A172 (cell line): ENCODE measurements around the gene L3MBTL4. TPM values are rescaled to one million over a fixed set of nuclear protein-coding genes. Genes with fewer than 3 reads are reported as not detected.
"Not testable (repeated sequence)": the region's sequence is repeated elsewhere in the genome, so short reads cannot be mapped to it uniquely, and the experiment has no call there.

ENCODE experiments used
- DNase-seq: peaks from one replicate; pipeline ENCODE4 v3.0.0-alpha.2; 2015; ENCODE audit warnings: low spot score
- total RNA-seq: library from RNA; depleted of rRNA; stranded (reverse); fragments of >200 nt; shearing (Covaris generic); gene quantifications from 2 replicates; pipeline ENCODE4 v1.2.3, GENCODE V29; 2014; rRNA removed

The L3MBTL4 gene
- not detected in 2 replicates for total RNA-seq

DNA sequence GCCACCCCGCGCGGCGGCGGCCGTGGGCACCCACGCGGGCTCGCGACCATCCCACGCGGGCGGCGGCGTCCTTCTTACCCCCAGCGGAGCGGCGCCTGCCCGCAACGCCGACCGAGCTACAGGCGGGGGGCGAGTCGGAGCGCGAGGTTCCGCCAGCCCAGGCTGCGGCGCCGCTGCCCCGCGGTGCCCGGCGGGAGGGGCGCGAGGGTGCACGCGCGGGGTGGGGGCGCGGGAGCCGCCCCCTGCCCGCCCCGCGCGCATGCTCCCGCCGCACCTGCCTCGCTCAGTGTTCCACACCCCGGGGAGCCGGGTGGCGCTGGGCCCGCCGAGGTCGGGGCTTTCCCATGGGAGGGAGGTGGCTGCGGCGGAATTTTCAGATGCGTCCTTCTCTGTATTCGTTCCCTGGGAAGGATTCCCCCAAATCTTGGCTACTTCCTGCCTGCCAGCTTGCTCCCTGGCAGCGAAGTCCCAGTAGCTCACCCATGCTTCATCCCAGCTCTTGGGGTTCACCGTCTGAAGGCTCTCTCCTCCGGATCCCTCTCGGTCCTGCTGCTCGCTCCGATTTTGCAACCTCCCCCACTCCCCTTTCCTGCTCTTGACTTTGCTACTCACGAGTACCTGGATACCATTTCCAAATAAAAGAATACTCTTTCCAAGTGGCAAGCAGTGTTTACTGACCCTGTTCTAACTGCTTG, at the start of gene L3MBTL4:
Gene L3MBTL4, minus strand, starts transcription at position 189 of the 695 bp plus-strand sequence. CDS start 103,286 bp downstream, outside the sequence.
- no peak for DNase-seq

DNA sequence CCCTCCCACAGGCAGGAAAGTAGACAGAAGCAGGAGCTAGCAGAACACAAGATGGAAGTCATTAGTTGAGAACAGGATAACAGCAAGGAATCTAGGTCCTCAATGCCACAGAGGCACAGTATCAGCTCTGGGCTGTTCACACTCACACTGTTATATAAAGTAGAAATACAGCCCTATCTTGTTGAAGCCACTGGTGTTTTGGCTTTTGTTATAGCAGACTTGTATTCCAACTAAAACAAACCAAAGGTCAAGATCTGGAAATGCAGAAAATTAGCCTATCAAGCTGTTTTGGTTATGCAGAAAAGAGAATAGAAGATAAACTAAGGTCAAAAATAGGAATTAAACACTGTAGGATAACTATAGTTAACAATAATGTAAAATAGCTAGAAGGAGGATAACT, 37.5 kb upstream of the L3MBTL4 start:
- DNase-seq: no peak

DNA sequence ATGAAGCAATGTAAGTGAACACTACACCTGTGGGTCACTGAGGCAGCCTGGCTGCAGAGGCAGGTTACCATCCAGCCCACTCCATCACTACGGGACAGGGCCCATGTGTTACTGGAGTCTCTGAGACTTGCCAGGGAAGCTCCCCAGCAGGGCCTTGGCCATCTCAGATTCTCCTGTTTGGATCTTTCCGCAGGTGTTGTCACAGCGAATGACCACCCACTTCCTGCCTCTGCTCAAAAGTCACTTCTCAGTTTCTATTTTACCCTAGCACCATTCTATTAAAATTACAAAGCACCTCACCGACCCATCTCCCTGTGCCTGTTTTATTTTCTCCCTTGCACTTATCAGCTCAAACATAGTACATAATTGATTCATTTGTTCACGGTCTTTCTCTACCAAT, 34.5 kb upstream of the L3MBTL4 start:
- no peak for DNase-seq

DNA sequence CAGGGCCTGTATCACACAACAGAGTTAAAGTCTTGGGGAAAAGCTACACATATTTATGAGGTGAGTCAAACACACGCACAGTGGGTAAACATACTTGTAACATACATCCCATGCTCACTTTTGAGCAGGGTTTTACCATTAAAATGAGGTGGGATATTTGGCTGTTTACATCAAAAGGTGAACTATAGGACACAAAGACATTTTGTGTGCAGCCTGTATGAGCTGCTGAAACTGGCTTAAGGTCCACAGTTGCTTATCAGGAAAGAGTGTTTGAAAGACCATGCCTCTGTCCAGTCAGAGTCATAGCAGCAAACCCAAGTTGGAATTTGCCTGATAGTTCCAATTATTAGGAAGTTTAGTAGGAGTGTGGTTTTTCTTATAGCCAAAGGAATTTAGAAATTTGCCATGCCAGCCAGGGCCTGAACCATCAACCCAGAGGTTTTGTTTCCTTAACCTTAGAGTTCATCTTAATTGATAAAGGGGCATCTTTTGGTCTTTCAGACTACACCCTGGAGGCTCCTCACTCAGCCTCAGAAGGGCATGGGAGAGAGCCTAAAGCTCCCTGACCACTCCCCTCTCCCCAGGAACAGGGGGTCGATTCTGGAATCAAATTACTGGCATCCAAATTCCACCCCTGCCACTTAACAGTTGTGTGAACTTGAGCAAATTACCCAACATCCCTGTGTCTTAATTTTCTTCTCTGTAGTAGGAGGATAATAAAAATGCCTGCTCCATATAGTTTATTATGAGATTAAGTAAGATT, 29.9 kb upstream of the L3MBTL4 start:
- no peak for DNase-seq

DNA sequence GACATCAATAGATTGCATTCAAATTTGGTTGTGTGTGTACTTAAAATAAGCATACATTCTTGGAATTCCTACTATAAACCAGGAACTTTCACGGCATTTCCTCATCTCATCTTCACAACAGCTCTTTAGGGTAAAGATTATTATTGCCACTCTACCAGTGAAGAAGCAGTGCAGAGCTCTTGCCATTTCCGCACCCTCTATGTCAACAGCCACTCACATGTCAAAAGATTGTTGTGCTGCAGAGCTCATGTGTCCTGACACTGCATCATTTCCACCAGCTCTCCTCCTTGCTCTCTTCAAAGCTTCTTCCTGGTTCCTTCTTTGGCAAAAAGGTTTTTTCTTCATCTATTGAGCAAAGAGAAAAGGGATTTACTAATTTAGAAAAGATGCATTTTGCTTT, 26.5 kb upstream of the L3MBTL4 start:
- DNase-seq: no peak

DNA sequence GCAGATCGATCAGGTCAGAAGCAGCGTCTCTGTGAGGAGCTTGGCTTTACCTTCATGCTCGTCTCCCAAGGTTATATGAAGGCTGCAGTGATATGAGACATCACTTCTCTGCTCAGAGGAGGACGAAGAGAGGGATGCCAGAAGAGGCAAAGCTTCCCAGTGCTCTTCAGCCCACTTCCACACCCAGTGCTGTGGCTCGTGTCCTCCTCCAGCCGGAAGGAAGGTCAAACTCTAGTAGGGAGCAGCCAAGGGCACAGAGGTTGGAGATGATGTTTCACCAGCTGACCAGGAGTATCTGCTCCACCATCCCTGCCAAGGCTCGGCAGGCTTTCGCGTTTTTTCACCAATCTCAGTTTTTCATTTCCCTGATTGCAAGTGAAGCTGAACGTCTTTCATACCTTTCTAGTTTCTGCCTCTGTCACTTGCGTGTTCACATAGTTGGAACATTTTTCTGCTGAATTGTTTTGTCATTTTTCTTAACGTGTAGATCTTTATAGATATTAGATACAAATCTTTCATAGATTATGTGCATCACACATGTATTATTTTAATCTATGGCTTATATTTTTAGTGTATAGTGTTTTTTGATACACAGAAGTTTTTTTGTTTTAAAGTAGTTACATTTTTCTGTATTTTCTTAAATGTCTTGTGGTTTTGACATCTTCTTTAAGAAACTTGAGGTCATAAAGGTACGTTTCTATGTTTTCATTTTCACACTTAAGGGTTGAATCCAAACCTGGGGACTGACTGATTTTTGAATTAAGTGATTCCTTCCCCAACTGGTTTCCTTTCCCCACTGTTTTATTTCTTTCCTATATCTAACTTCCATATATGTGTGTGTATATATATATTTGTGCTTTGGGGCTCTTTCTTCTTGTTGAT, 23.5 kb upstream of the L3MBTL4 start:
- no peak for DNase-seq

DNA sequence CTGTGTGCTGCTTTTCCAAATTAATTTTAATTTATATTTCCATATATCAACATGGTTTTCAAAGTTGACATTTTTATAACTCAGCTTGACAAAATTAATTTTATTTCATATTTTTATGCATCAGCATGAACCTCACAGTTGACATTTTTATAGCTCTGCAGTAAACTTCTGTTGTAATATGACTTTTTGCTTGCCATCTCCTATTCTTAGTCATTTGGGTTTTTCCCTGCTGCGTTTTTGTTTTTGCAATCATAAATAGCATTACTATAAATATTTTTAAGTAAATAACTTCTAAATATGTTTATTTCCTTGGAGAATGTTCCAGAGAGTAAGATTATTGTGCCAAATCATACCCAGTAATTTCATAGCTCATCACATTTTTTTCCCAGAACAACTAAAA, 21.0 kb upstream of the L3MBTL4 start:
- no peak for DNase-seq

DNA sequence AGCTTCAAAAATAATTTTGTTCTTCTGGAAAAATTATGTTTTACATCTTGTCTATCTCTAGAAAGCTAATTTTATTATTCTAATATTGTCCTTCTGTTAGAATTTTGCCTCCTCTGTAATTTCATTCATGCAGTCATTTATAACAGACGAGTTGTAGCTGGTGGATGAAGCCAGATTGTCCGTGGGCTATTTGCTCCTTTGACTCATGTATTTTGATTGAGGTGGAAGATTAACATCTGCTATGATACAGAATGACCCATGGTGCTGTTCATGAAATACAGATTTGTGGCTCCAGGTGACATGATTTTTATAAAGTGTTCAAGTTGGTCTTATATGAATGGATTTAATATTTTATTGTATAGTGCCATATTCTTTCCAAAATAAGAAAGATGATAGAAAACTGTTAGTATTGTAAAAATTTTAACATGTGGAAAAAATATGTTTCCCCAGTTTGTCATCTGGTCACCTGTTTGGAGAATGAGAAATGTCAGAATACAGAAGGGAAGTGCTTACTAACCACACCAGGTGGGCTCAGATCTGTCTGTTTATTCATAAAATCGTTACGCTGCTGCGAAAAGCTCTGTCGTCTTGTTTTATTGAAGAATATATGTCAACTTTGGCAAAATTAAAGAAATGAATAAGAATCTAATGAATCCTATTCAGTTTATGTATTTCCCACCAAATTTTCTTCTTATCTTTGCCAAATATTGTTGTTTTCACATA, 20.4 kb upstream of the L3MBTL4 start:
- DNase-seq: no peak

DNA sequence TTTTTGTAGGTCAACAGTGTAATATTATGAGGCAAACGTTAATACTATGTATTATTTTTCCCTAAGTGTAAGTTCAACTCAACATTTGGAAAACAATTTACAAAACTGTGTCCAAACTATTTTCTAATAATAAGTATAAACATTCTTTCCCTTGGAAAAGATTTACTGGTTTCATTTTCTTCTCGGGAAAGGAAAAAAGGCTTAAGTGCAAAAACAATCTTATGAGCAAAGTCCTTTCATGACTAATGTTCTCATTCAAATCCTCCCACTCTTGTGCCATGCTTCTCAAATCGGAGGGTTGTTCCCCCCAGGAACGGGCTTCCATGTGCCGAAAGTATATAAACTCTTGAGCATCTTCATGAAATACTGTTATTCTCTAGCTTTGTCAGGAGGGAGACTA, 19.8 kb upstream of the L3MBTL4 start:
- no peak for DNase-seq

DNA sequence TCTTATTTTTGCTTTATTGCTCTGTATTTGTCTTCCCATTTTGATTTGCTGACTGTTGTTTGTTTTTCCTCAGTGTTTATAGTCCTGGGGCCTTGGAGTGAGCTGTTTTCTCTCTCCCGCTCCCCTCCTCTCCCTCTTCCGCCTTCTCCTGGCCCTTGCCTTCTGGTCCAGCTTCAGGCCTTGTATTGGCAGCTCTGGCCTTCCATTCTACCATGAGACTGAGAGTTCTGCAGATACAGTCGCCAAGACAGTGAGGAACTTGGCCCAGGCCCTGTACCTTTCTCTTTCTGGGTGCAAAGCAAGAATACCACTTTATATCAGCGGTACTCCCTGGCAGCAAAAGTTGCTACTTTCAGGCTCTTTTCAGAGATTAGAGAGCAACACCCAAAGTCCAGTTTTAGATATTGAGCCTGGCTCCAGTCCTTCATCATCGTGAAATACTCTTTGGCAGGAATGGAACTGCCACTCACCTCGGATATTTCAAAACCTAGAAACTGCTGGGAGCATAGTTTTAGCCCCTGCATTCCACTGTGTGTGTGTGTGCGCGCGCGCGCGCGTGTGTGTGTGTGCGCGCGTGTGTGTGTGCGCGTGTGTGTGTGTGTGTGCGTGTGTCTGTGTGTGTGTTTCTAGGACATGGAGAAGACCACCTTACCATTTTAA, 17.1 kb upstream of the L3MBTL4 start:
- DNase-seq: no peak

DNA sequence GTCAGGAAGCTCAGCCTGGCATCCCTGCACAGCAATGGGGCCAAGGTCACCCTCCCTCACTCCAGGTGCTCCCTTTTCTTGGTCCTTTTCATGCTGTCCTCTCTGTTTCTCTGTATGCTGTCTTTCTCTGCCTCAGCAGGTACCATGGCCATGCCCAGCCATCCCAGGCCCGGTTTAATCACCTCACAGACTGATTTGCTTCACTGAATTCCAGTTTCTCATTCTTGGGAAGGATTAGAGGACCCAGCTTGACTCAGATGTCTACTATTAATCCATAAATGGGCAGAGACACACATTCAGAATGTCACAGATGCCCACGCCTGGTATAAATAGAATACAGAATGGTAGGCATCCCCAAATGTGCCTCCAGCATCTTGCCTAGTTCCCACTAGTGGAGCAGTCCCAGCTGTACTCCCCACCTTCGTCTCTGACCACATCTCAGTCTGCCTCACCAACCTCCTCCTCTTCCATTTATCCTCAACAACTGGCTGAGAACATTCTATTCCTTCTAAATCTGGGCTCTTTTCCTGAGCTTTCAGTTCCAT, 14.2 kb upstream of the L3MBTL4 start:
- DNase-seq: no peak

DNA sequence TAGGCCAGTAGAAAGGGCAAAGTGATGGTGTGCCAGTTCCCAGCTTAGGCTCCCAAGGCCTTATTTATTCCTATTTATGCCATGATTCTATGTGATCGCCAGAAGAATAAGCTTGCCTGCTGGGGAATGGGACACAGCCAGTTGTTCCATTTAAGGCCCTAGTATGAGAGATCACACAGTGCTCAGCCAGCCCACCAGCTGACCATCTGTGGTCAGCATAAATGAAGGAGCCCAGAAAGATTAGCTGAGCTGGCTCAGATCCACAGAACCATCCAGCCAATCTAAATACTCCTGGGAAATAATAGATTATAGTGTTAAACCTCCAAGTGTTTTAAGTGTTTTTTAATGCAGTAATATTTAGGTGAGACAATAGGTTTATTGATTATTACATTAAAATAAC, 12.6 kb upstream of the L3MBTL4 start:
- no peak for DNase-seq

DNA sequence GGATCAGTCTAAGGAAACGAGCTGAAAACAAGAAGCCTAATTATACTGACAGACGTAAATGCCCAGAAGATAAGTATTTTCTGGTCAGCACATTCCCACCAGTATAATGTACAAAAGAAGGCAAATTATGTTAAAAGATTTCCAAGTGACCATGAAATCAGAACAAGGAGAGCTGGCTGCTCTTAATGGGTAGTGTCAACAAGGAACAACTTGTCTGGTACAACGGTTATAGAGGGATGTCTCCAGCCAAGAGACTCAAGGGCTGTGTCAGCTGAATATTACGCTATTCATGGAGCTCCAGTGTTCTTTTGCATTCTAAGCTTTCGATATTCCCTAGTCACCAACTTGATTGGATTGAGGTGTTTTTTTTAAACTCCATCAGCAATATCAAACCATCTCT, 8.6 kb upstream of the L3MBTL4 start:
- DNase-seq: no peak

DNA sequence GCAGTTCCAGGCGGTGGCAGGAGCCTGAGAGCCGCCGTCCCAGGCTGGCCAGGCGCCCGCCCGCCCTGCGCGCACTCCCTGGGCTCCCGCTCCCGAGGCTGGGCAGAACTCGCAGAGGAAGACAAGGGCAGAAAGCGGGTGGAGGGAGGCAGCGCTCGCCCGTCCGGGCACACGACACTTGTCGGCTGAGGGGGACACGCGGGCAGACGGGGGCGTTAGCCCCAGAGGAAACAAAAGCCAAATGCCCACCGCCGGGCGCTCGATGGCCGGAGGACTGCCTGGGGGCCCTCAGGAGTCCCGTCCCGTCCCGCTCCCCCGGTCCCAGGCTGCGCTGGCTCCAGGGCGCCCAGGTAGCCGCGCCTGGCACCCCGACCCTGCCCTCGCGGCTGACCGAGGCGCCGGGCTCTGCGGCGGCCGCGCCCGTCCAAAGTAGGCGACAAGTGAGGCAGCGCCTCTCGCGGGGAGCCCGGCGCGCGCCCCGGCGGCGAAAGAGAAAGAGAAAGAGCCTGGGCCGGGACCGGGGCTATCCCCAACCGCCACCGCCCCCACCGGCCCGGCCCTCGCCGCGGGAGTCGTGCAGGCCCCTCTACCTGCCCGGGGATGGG, 491 bp downstream of the L3MBTL4 start:
- no peak for DNase-seq

DNA sequence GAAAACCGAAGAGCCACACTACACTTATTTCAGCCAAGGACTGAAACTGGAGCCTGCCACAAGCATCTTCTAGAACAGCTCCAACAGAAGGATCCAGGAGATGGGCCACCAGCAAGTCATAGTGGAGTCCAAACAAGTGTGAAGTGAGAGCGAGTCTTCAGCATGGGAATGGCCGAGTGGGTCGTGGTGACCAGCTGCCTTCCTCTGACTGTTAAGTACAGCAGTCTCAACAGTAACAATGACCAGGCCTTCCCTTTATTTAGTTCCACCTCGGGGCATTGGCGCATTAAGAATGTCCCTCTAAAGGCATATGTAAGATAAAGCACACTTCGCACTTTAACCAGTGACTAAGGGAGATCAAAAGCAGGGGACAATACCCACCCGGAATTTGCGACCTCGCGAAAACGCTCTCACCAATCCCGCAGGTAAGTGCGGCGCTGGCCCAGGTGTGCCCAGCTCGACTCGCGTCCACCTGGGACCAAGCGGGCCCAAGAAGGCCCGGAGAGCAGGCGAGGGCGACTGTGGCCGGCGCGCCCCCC, 1.1 kb downstream of the L3MBTL4 start:
- no peak for DNase-seq

DNA sequence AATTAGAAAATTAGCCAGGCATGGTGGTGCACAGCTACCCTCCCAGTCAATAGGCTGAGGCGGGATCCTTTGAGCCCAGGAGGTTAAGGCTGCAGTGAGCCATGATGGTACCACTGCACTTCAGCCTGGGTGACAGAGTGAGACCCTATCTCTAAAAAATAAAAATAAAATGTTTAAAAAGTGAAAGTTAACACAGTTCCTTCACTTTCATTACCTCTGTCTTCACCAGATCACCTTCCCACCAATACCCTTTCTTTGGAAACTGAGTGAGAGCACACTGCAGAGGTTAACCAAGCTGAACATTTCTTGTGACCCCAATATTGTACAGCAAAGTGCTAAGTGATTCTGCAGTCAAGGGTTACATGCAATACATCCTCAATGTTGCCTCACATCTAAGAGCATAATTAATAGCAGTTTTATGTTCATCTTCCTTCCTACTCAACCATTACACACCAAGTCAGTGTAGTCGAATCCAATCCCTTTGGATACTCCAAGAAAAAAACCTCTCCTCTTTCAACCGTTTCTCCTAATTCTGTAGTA, 1.7 kb downstream of the L3MBTL4 start:
- no peak for DNase-seq

DNA sequence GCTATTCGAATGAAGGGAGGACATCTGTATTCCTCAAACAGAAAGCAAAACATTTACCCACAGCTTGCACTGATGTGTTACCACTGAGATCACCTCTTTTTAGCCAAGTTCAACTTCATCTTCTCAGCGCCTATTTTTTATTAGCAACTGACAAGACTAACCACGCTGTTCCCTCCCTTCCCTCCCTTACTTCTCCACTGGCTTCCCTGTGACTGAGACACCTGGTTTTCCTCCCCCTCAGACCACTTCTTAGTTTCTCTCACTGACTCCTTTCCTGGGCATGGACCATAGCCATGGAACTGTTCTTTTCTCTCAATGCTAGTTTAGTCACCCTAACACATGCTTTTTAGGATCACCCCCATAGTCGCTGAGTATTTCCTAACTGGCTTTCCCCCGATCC, 3.3 kb downstream of the L3MBTL4 start:
- no peak for DNase-seq

DNA sequence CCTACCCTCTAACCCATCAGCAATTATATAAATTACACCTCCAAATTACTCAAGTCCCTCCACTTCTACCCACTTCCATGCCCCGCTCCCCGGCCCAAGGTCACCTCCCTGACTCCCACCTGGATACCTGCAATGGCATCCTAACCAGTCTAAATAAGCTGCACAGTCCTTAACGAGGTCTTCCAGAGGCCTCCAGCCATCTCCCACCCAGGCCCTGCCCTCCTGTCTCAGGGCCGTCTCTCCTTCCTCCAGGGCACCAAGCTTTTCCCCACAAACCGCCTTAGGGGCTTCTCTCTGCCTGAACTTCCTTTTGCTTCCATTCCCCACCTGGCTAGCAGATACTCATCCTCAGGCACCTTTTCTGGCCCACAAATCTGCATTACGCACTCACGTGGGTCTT, 4.8 kb downstream of the L3MBTL4 start:
- no peak for DNase-seq

DNA sequence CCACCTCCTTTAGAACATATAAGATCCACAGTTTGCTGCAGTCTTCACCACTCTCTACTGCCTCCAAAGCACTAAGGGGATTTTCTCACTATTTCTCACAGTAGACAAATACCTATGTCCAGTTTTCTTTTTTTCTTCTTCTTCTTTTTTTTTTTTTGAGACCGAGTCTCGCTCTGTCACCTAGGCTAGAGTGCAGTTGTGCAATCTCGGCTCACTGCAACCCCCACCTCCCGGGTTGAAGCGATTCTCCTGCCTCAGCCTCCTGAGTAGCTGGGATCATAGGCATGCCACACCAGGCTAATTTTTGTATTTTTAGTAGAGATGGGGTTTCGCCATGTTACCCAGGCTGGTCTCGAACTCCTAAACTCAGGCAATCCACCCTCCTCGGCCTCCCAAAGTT, 6.2 kb downstream of the L3MBTL4 start:
- not testable (repeated sequence) for DNase-seq

DNA sequence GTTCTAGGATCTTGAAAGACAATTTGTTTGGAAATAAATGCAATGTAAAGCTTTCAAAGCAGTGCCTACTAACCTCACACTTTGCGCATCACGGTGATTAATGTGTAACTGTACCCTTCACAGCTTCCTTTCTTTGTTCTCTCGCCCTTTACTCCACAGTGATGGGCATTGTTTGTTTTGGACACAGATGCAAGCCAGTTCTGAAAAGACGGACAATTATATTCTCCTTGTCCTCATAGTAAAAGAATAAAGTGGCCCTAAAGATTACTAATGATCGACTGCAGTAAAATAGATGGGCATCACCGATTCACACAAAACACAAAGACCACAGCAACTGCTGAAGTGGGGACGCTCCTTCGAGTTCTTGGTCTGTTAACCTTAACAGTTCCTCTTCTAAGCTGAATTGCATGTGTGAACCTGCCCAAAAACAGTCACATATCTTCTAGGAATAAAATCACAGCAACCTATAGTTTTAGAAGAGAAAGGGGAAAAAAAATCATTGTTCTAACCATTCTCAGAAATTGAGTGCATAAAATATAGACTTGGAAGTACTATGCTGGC, 7.7 kb downstream of the L3MBTL4 start:
- DNase-seq: no peak
